HEK293 (cell line): ENCODE data around the gene ATRNL1.

Source experiments
- CTCF ChIA-PET: fragments of 350-600 bp; formaldehyde crosslinking; extraction: SDS; loops from one replicate; lab custom pipeline; 2021; ENCODE audit warnings: antibody characterized with exemption; lab: Yijun Ruan, JAX
- POLR2A ChIA-PET: fragments of 300-600 bp; formaldehyde crosslinking; extraction: SDS; loops from one replicate; lab custom pipeline; 2020; ENCODE audit warnings: antibody characterized with exemption, inconsistent platforms; lab: Yijun Ruan, JAX
- H3K27ac ChIP-seq: fragments of 200-500 bp; sonication (Bioruptor generic); 2 replicates; pipeline ENCODE4 v1.5.1; 2014; ENCODE audit warnings: low read depth, low read length, control low read depth, inconsistent platforms; ENCODE audit errors: extremely low read depth
- H3K36me3 ChIP-seq, 2 experiments: fragments of 200-500 bp in 1 of 2; sonication (Bioruptor generic) in 1 of 2; 1 replicate in 1 of 2; 2 replicates in 1 of 2; pipeline ENCODE4 v1.5.1; 2014 to 2017; ENCODE audit warnings: inconsistent platforms in 2 of 2, low read length in 2 of 2; ENCODE audit not compliant: control insufficient read depth in 2 of 2, insufficient read depth in 1 of 2
- H3K4me1 ChIP-seq: fragments of 200-500 bp; sonication (Bioruptor generic); 2 replicates; pipeline ENCODE4 v1.5.1; 2014; ENCODE audit warnings: mild to moderate bottlenecking, low read length, inconsistent platforms; ENCODE audit not compliant: control insufficient read depth, insufficient read depth
- H3K4me3 ChIP-seq: 2 replicates; pipeline ENCODE4 v1.5.1; 2011; ENCODE audit warnings: low read depth, mild to moderate bottlenecking, control low read depth, low read length, moderate library complexity
- H3K9me3 ChIP-seq: fragments of 200-500 bp; sonication (Bioruptor generic); 2 replicates; pipeline ENCODE4 v1.5.1; 2014; ENCODE audit warnings: low read depth, low read length, inconsistent platforms; ENCODE audit not compliant: control insufficient read depth, insufficient read depth
- CTCF ChIP-seq: fragments of 450-650 bp; formaldehyde crosslinking; IDR thresholded peaks from 2 replicates; pipeline ENCODE4 v1.5.1; 2016; ENCODE audit warnings: missing biosample characterization, missing genetic modification characterization
- KLF17 ChIP-seq: fragments of 450-650 bp; formaldehyde crosslinking; IDR thresholded peaks from 2 replicates; pipeline ENCODE4 v1.5.1; 2016; ENCODE audit warnings: missing biosample characterization, missing genetic modification characterization
- KLF9 ChIP-seq: fragments of 450-650 bp; formaldehyde crosslinking; IDR thresholded peaks from 2 replicates; pipeline ENCODE4 v1.5.1; 2016; ENCODE audit warnings: missing biosample characterization, missing genetic modification characterization, low read depth
- MYNN ChIP-seq: fragments of 450-650 bp; formaldehyde crosslinking; IDR thresholded peaks from 2 replicates; pipeline ENCODE4 v1.5.1; 2016; ENCODE audit warnings: missing biosample characterization, missing genetic modification characterization, borderline replicate concordance
- REST ChIP-seq: fragments of 450-650 bp; formaldehyde crosslinking; IDR thresholded peaks from 2 replicates; pipeline ENCODE4 v1.5.1; 2016; ENCODE audit warnings: missing biosample characterization, missing genetic modification characterization
- SCRT1 ChIP-seq: fragments of 450-650 bp; formaldehyde crosslinking; IDR thresholded peaks from 2 replicates; pipeline ENCODE4 v1.5.1; 2016; ENCODE audit warnings: missing biosample characterization, missing genetic modification characterization, borderline replicate concordance
- ZBTB26 ChIP-seq: fragments of 450-650 bp; formaldehyde crosslinking; optimal IDR thresholded peaks from 2 replicates; pipeline ENCODE3; 2016; ENCODE audit warnings: missing biosample characterization, mild to moderate bottlenecking, missing genetic modification characterization
- ZBTB44 ChIP-seq: fragments of 450-650 bp; IDR thresholded peaks from 2 replicates; pipeline ENCODE4 v1.5.1; 2018; ENCODE audit warnings: missing biosample characterization, mild to moderate bottlenecking, missing genetic modification characterization
- ZNF169 ChIP-seq: fragments of 450-650 bp; formaldehyde crosslinking; IDR thresholded peaks from 2 replicates; pipeline ENCODE4 v1.5.1; 2016; ENCODE audit warnings: missing biosample characterization, missing genetic modification characterization
- ZNF202 ChIP-seq: fragments of 450-650 bp; formaldehyde crosslinking; IDR thresholded peaks from 2 replicates; pipeline ENCODE4 v1.5.1; 2016; ENCODE audit warnings: missing biosample characterization, missing genetic modification characterization, borderline replicate concordance
- ZNF23 ChIP-seq: fragments of 450-650 bp; formaldehyde crosslinking; IDR thresholded peaks from 2 replicates; pipeline ENCODE4 v1.5.1; 2016; ENCODE audit warnings: missing biosample characterization, missing genetic modification characterization, borderline replicate concordance
- ZNF302 ChIP-seq: fragments of 450-650 bp; formaldehyde crosslinking; IDR thresholded peaks from 2 replicates; pipeline ENCODE4 v1.5.1; 2016; ENCODE audit warnings: missing biosample characterization, missing genetic modification characterization, low read depth
- ZNF391 ChIP-seq: fragments of 450-650 bp; formaldehyde crosslinking; IDR thresholded peaks from 2 replicates; pipeline ENCODE4 v1.5.1; 2016; ENCODE audit warnings: low read depth, missing biosample characterization, missing genetic modification characterization, borderline replicate concordance
- ZNF501 ChIP-seq: fragments of 450-650 bp; formaldehyde crosslinking; IDR thresholded peaks from 2 replicates; pipeline ENCODE4 v1.5.1; 2016; ENCODE audit warnings: missing biosample characterization, missing genetic modification characterization
- ZNF560 ChIP-seq: fragments of 450-650 bp; formaldehyde crosslinking; IDR thresholded peaks from 2 replicates; pipeline ENCODE4 v1.5.1; 2017; ENCODE audit warnings: missing biosample characterization, missing genetic modification characterization, borderline replicate concordance
- ZNF670 ChIP-seq: fragments of 450-650 bp; formaldehyde crosslinking; IDR thresholded peaks from 2 replicates; pipeline ENCODE4 v1.5.1; 2016; ENCODE audit warnings: missing biosample characterization, missing genetic modification characterization, low read depth
- ZNF747 ChIP-seq: fragments of 450-650 bp; formaldehyde crosslinking; IDR thresholded peaks from 2 replicates; pipeline ENCODE4 v1.5.1; 2016; ENCODE audit warnings: missing biosample characterization, missing genetic modification characterization

The ATRNL1 gene

GRCh38 chr10:115653473-115653872, 560.3 kb downstream of the ATRNL1 start (continued):
- TF ChIP-seq ZBTB44 (tag by site-specific recombination) (no peak), ZBTB26 (tag by site-specific recombination) (no peak), KLF9 (tag by site-specific recombination) (no peak), ZNF560 (tag by site-specific recombination) (no peak), ZNF747 (tag by site-specific recombination) (no peak), KLF17 (no peak), ZNF501 (tag by site-specific recombination) (no peak), ZNF169 (tag by site-specific recombination) (no peak), ZNF23 (tag by site-specific recombination) (no peak), CTCF (tag by site-specific recombination) (no peak), SCRT1 (tag by site-specific recombination) (no peak)

GRCh38 chr10:115654961-115655360, 561.8 kb downstream of the ATRNL1 start:
- POLR2A ChIA-PET, result no interaction called here
- H3K4me1 ChIP-seq, result no peaks in the 10 kb centered on the region
- H3K27ac ChIP-seq, result no peak overlapping the region
- no peaks in the 10 kb centered on the region for H3K36me3 ChIP-seq
- no peak overlapping the region for H3K4me3 ChIP-seq
- no peaks in the 10 kb centered on the region for H3K9me3 ChIP-seq
- CTCF ChIA-PET, result no interaction called here
- TF ChIP-seq MYNN (tag by site-specific recombination) (no peak), ZNF202 (tag by site-specific recombination) (no peak)

GRCh38 chr10:115657161-115657860, 564.1 kb downstream of the ATRNL1 start:
- H3K36me3 ChIP-seq, result no peaks in the 10 kb centered on the region
- H3K4me1 ChIP-seq, result no peaks in the 10 kb centered on the region
- ChIA-PET CTCF (no interaction called here), POLR2A (no interaction called here)
- H3K9me3 ChIP-seq, result no peaks in the 10 kb centered on the region
- no peak overlapping the region for H3K27ac ChIP-seq
- H3K4me3 ChIP-seq, result no peak overlapping the region
- no peak for TF ChIP-seq ZBTB26 (tag by site-specific recombination)
- TF ChIP-seq ZNF302 (tag by site-specific recombination), result no peak
- TF ChIP-seq ZNF391 (tag by site-specific recombination), result no peak
- TF ChIP-seq ZNF670 (tag by site-specific recombination), result no peak
- TF ChIP-seq REST (tag by site-specific recombination), result no peak
